Panc1 (cell line): Measurements from ENCODE around the gene COL4A3. TPM values are rescaled to one million over a fixed set of nuclear protein-coding genes. Genes with fewer than 3 reads are reported as not detected.

Experiments
- ATAC-seq: fragments of 200-7000 bp; cut with Tn5 transposase; 2 replicates; pipeline ENCODE4 v1.9.1; 2020; ENCODE audit warnings: mild to moderate bottlenecking, moderate library complexity
- BruUV-seq: library from RNA; stranded (reverse); fragments of 400-500 nt; replicated peaks from 2 replicates; lab custom pipeline; 2021; lab: Mats Ljungman, UMichigan
- CTCF ChIA-PET: fragments of 300-600 bp; sonication (Branson Sonifier 250); formaldehyde crosslinking; loops from one replicate; lab custom pipeline; 2022; ENCODE audit warnings: antibody characterized with exemption; lab: Charles Lee
- POLR2A ChIA-PET: fragments of 300-600 bp; sonication (Branson Sonifier 250); formaldehyde crosslinking; loops from one replicate; lab custom pipeline; 2022; ENCODE audit warnings: antibody characterized with exemption; lab: Charles Lee
- DNase-seq: peaks from one replicate; pipeline ENCODE4 v3.0.0-alpha.2; 2010; ENCODE audit warnings: low read depth, low spot score
- H3K27ac ChIP-seq: 2 replicates; pipeline ENCODE4 v1.5.1; 2011; ENCODE audit warnings: mild to moderate bottlenecking, low read length, inconsistent platforms
- H3K27me3 ChIP-seq: fragments of 200-500 bp; sonication (Bioruptor generic); 2 replicates; pipeline ENCODE4 v1.6.0; 2014; ENCODE audit warnings: low read length, inconsistent platforms; ENCODE audit not compliant: control insufficient read depth, insufficient read depth
- H3K36me3 ChIP-seq: fragments of 200-500 bp; sonication (Bioruptor generic); 2 replicates; pipeline ENCODE4 v1.5.1; 2014; ENCODE audit warnings: inconsistent platforms, mild to moderate bottlenecking, low read length, moderate library complexity; ENCODE audit not compliant: control insufficient read depth, insufficient read depth
- H3K4me1 ChIP-seq: 2 replicates; pipeline ENCODE4 v1.5.1; 2011; ENCODE audit warnings: inconsistent platforms, mild to moderate bottlenecking, low read length, moderate library complexity; ENCODE audit not compliant: control insufficient read depth, insufficient read depth
- H3K4me3 ChIP-seq, 2 experiments: 2 replicates each; pipeline ENCODE4 v1.5.1; 2011 to 2012; ENCODE audit warnings: low read depth in 2 of 2, low read length in 2 of 2, mild to moderate bottlenecking in 2 of 2, inconsistent platforms in 1 of 2, moderate library complexity in 1 of 2
- H3K9me3 ChIP-seq: fragments of 200-500 bp; sonication (Bioruptor generic); 2 replicates; pipeline ENCODE4 v1.5.1; 2014; ENCODE audit warnings: low read depth, mild to moderate bottlenecking, inconsistent platforms, low read length, moderate library complexity; ENCODE audit not compliant: control insufficient read depth, insufficient read depth
- CTCF ChIP-seq: fragments of 450-650 bp; IDR thresholded peaks from 2 replicates; pipeline ENCODE4 v1.5.1; 2017; ENCODE audit warnings: mild to moderate bottlenecking
- POLR2AphosphoS5 ChIP-seq: IDR thresholded peaks from 2 replicates; pipeline ENCODE4 v1.6.1; 2012; ENCODE audit warnings: mild to moderate bottlenecking, low read depth, low read length, moderate library complexity
- REST ChIP-seq, 2 experiments: IDR thresholded peaks; 2 replicates each; pipeline ENCODE4 v1.6.1; 2011 to 2012; ENCODE audit warnings: low read depth in 2 of 2, control low read depth in 1 of 2, low read length in 1 of 2, mild to moderate bottlenecking in 1 of 2, moderate library complexity in 1 of 2; ENCODE audit not compliant: insufficient read depth in 1 of 2
- SIN3A ChIP-seq: IDR thresholded peaks from 2 replicates; pipeline ENCODE4 v1.6.1; 2012; ENCODE audit warnings: low read depth, mild to moderate bottlenecking, low read length, moderate library complexity, borderline replicate concordance; ENCODE audit not compliant: insufficient read depth
- TCF7L2 ChIP-seq: IDR thresholded peaks from 2 replicates; pipeline ENCODE4 v1.6.1; 2011; ENCODE audit warnings: mild to moderate bottlenecking, low read depth, low read length, inconsistent platforms
- in situ Hi-C: cut with HindIII; loops from 2 replicates; pipeline ENCODE4 v1.10.0; 2016; ENCODE audit warnings: low sequenced_read_pairs, low pct_unique_long_range_greater_than_20kb
- intact Hi-C: fragments of 100-400 bp; cut with micrococcal nuclease; formaldehyde crosslinking; loops from one replicate; pipeline ENCODE4 v1.10.0; 2022; ENCODE audit not compliant: unreplicated experiment
- total RNA-seq: library from RNA; stranded (reverse); gene quantifications from one replicate; pipeline ENCODE4 v1.2.1, GENCODE V29; 2021; ENCODE audit not compliant: unreplicated experiment

The COL4A3 gene
- total RNA-seq, 1 experiment from 2014 or later, result 0.18 TPM

GRCh38 chr2:227123697-227124096, 40.7 kb upstream of the COL4A3 start:
- H3K9me3 ChIP-seq, result no peaks in the 10 kb centered on the region
- H3K36me3 ChIP-seq, result no peaks in the 10 kb centered on the region
- DNase-seq, result no peak
- H3K27me3 ChIP-seq, result peaks cover 2% of the 10 kb centered on the region; the same call in 1 of the 2 replicates
- ChIA-PET POLR2A (interaction anchor here (0.5 kb wide), 1 partner anchor 96 kb away, joined by 11 read pairs; no protein-coding TSS in a partner anchor), CTCF (no interaction called here)
- intact Hi-C loops (no loop called here), in situ Hi-C loops (no loop called here)
- TF ChIP-seq SIN3A (no peak), POLR2AphosphoS5 (no peak), REST (IDR thresholded peaks at IDR 0.05; ENCODE audit: insufficient read depth in 1 of 2, low read depth in 2 of 2, low read length in 1 of 2) (no peak), TCF7L2 (no peak), CTCF (no peak)
- no peaks in the 10 kb centered on the region for H3K4me1 ChIP-seq
- ATAC-seq, result no peak
- H3K27ac ChIP-seq, result no peak overlapping the region
- H3K4me3 ChIP-seq, result no peak overlapping the region
- BruUV-seq, result no TSS peak

GRCh38 chr2:227124811-227125210, 39.6 kb upstream of the COL4A3 start:
- H3K4me3 ChIP-seq, result no peak overlapping the region
- BruUV-seq, result no TSS peak
- no peaks in the 10 kb centered on the region for H3K36me3 ChIP-seq
- ATAC-seq, result no peak
- in situ Hi-C loops, result no loop called here
- DNase-seq, result no peak
- ChIA-PET POLR2A (no interaction called here), CTCF (interaction anchor here (0.5 to 1.0 kb wide), 2 partner anchors 33 to 113 kb away, joined by 3 to 4 read pairs; no protein-coding TSS in a partner anchor)
- no peaks in the 10 kb centered on the region for H3K4me1 ChIP-seq
- TF ChIP-seq TCF7L2, result no peak
- no peak for TF ChIP-seq CTCF
- TF ChIP-seq REST (IDR thresholded peaks at IDR 0.05; ENCODE audit: insufficient read depth in 1 of 2, low read depth in 2 of 2, low read length in 1 of 2), result no peak
- no peak for TF ChIP-seq POLR2AphosphoS5
- TF ChIP-seq SIN3A, result no peak
- no peak overlapping the region for H3K27ac ChIP-seq
- peaks cover 2% of the 10 kb centered on the region; the same call in 1 of the 2 replicates for H3K27me3 ChIP-seq
- H3K9me3 ChIP-seq, result no peaks in the 10 kb centered on the region
- intact Hi-C loops, result no loop called here
